CD14-positive monocyte (primary cell): ENCODE results near the gene UCHL5. TPM values are rescaled to one million over a fixed set of nuclear protein-coding genes. Genes with fewer than 3 reads are reported as not detected.
A peak's percentile ranks its signal among the peaks of the same experiment; 100 is the strongest.

Source experiments
- DNase-seq, 3 donors: peaks; one replicate each; pipeline ENCODE4 v3.0.0-alpha.2; 2011 to 2022
- H2AFZ ChIP-seq: 2 replicates; pipeline ENCODE4 v1.6.0; 2012; ENCODE audit warnings: mild to moderate bottlenecking, low read depth, low read length, inconsistent platforms; ENCODE audit not compliant: insufficient read depth, poor library complexity, severe bottlenecking
- H3K27ac ChIP-seq, 2 donors: 1 replicate in 1 of 2; 2 replicates in 1 of 2; pipeline ENCODE4 v1.5.1; 2012 to 2013; ENCODE audit warnings: low read length in 2 of 2, control low read depth in 1 of 2, inconsistent platforms in 1 of 2, low read depth in 1 of 2, mild to moderate bottlenecking in 1 of 2
- H3K27me3 ChIP-seq, 2 donors: one replicate each; pipeline versions ENCODE4 v1.6.0 to v1.6.1; 2011 to 2013; ENCODE audit warnings: low read length in 2 of 2; ENCODE audit not compliant: control insufficient read depth in 2 of 2, insufficient read depth in 2 of 2
- H3K36me3 ChIP-seq, 2 donors: replicated peaks in 1 of 2; 1 replicate in 1 of 2; 2 replicates in 1 of 2; pipeline versions ENCODE4 v1.5.1 to v1.6.1; 2012 to 2013; ENCODE audit warnings: low read length in 2 of 2, control low read depth in 1 of 2, inconsistent platforms in 1 of 2, mild to moderate bottlenecking in 1 of 2; ENCODE audit not compliant: insufficient read depth in 2 of 2, control insufficient read depth in 1 of 2
- H3K4me1 ChIP-seq, 2 donors: 1 replicate in 1 of 2; 2 replicates in 1 of 2; pipeline versions ENCODE4 v1.5.1 to v1.6.1; 2012 to 2013; ENCODE audit warnings: low read length in 2 of 2, control low read depth in 1 of 2, inconsistent platforms in 1 of 2, mild to moderate bottlenecking in 1 of 2, moderate library complexity in 1 of 2; ENCODE audit not compliant: insufficient read depth in 2 of 2, control insufficient read depth in 1 of 2
- H3K4me2 ChIP-seq: replicated peaks from 2 replicates; pipeline ENCODE3; 2012; ENCODE audit warnings: low read length, moderate library complexity, mild to moderate bottlenecking; ENCODE audit not compliant: poor library complexity, severe bottlenecking; ENCODE audit errors: extremely low read depth
- H3K4me3 ChIP-seq, 3 experiments: fragments of 200-600 bp in 1 of 3; sonication (generic) in 1 of 3; replicated peaks in 1 of 3; 1 replicate in 2 of 3; 2 replicates in 1 of 3; pipeline ENCODE4 v1.5.1; 2011 to 2013; ENCODE audit warnings: low read length in 3 of 3, mild to moderate bottlenecking in 3 of 3, control low read depth in 2 of 3, low read depth in 2 of 3, inconsistent platforms in 1 of 3, moderate library complexity in 1 of 3
- H3K79me2 ChIP-seq: 2 replicates; pipeline ENCODE4 v1.6.0; 2012; ENCODE audit warnings: mild to moderate bottlenecking, control low read depth, inconsistent platforms, low read length, moderate library complexity; ENCODE audit not compliant: insufficient read depth
- H3K9ac ChIP-seq: 2 replicates; pipeline ENCODE4 v1.6.0; 2017; ENCODE audit warnings: low read length, mild to moderate bottlenecking; ENCODE audit not compliant: insufficient read depth, poor library complexity, severe bottlenecking
- H3K9me3 ChIP-seq, 2 donors: replicated peaks in 1 of 2; 1 replicate in 1 of 2; 2 replicates in 1 of 2; pipeline versions ENCODE4 v1.5.1 to v1.6.1; 2012 to 2013; ENCODE audit warnings: low read length in 2 of 2, control low read depth in 1 of 2; ENCODE audit not compliant: control insufficient read depth in 1 of 2, insufficient read depth in 1 of 2
- H4K20me1 ChIP-seq: 2 replicates; pipeline ENCODE4 v1.6.0; 2012; ENCODE audit warnings: mild to moderate bottlenecking, low read length, control low read depth, moderate library complexity; ENCODE audit not compliant: insufficient read depth
- H3K27ac Mint-ChIP-seq, 7 donors: one replicate each; pipeline ENCODE4 v1.8.0; 2020; ENCODE audit warnings: mild to moderate bottlenecking in 7 of 7, mixed read lengths in 7 of 7, moderate library complexity in 6 of 7, inconsistent platforms in 2 of 7
- H3K27me3 Mint-ChIP-seq, 3 donors: one replicate each; pipeline ENCODE4 v1.8.0; 2021 to 2022; ENCODE audit warnings: low read depth in 3 of 3, mild to moderate bottlenecking in 3 of 3, mixed read lengths in 3 of 3, moderate library complexity in 3 of 3, inconsistent platforms in 1 of 3
- H3K36me3 Mint-ChIP-seq, 2 donors: one replicate each; pipeline ENCODE4 v1.8.0; 2020; ENCODE audit warnings: mixed read lengths in 2 of 2, inconsistent platforms in 1 of 2, mild to moderate bottlenecking in 1 of 2
- H3K4me1 Mint-ChIP-seq: one replicate; pipeline ENCODE4 v1.8.0; 2020; ENCODE audit warnings: mild to moderate bottlenecking, mixed read lengths
- H3K4me3 Mint-ChIP-seq, 2 donors: one replicate each; pipeline ENCODE4 v1.8.0; 2020; ENCODE audit warnings: mild to moderate bottlenecking in 2 of 2, mixed read lengths in 2 of 2, moderate library complexity in 1 of 2
- H3K9me3 Mint-ChIP-seq, 7 donors: one replicate each; pipeline ENCODE4 v1.8.0; 2020 to 2022; ENCODE audit warnings: mixed read lengths in 7 of 7, mild to moderate bottlenecking in 6 of 7, moderate library complexity in 6 of 7, inconsistent platforms in 2 of 7
- CTCF ChIP-seq: fragments of 200-600 bp; IDR thresholded peaks from one replicate; pipeline ENCODE4 v1.8.0; 2022; ENCODE audit warnings: antibody characterized with exemption, mild to moderate bottlenecking
- WGBS: methylation state at CpG from one replicate; pipeline ENCODE4 v1.1.5; 2013; ENCODE audit warnings: missing lambda C conversion rate; ENCODE audit not compliant: insufficient coverage; 5-methylcytosine and 5-hydroxymethylcytosine counted together
- intact Hi-C, 2 donors: fragments of 100-400 bp; cut with micrococcal nuclease; formaldehyde crosslinking; loops; one replicate each; pipeline versions ENCODE4 v1.15.0 to v1.15.1; 2023
- polyA plus RNA-seq, 3 donors: library from polyadenylated mRNA; depleted of rRNA in 1 of 3; unstranded in 2 of 3; stranded (reverse) in 1 of 3; fragments of 300-500 nt in 2 of 3; fragments of >200 nt in 1 of 3; fragmentation: Illumina TruSeq in 2 of 3; gene quantifications; 1 replicate in 2 of 3; 2 replicates in 1 of 3; pipeline ENCODE4 v1.2.3, GENCODE V29; 2012 to 2021

UCHL5 gene
- polyA plus RNA-seq, 3 donors, result 8.6 to 43.0 (median 29.6) TPM

GRCh38 chr1:193068013-193068412 lies 8.9 kb upstream of the UCHL5 start:
- Histone ChIP-seq H3K4me1 (peaks cover 4 to 7% of the 10 kb centered on the region in 2 donors), H3K27ac (peak overlapping the region in 1 of 2 donors; percentile 10), H3K79me2 (peaks cover 88% of the 10 kb centered on the region), H3K9me3 (no peaks in the 10 kb centered on the region), H3K36me3 (peaks cover 0 to 17% of the 10 kb centered on the region in 2 donors), H3K4me2 (no peak overlapping the region), H4K20me1 (peaks cover 49% of the 10 kb centered on the region), H2AFZ (no peak overlapping the region), H3K4me3 (no peak overlapping the region), H3K9ac (no peak overlapping the region), H3K27me3 (no peaks in the 10 kb centered on the region)
- Mint-ChIP-seq H3K27ac (peak overlapping the region in 3 of 7 donors; percentile 15 to 85 (median 71)), H3K4me3 (no peak overlapping the region), H3K4me1 (peaks cover 16% of the 10 kb centered on the region), H3K9me3 (no peaks in the 10 kb centered on the region), H3K36me3 (peaks cover 13 to 22% of the 10 kb centered on the region in 2 donors), H3K27me3 (peaks cover 0 to 1% (median 0%) of the 10 kb centered on the region in 3 donors)
- TF ChIP-seq CTCF, result no peak
- intact Hi-C loops, result no loop called here
- no peak for DNase-seq

GRCh38 chr1:193066606-193067005 lies 7.4 kb upstream of the UCHL5 start:
- H3K9me3 ChIP-seq, result no peaks in the 10 kb centered on the region
- Mint-ChIP-seq H3K4me3 (no peak overlapping the region), H3K27ac (no peak overlapping the region), H3K9me3 (no peaks in the 10 kb centered on the region), H3K4me1 (peaks cover 22% of the 10 kb centered on the region), H3K36me3 (peaks cover 6 to 14% of the 10 kb centered on the region in 2 donors), H3K27me3 (peaks cover 0 to 1% (median 0%) of the 10 kb centered on the region in 3 donors)
- H3K9ac ChIP-seq, result no peak overlapping the region
- H3K27ac ChIP-seq, result no peak overlapping the region
- intact Hi-C loops, result no loop called here
- 100% methylated on average over 1 of the region's 4 CpGs for WGBS
- no peak overlapping the region for H2AFZ ChIP-seq
- DNase-seq, result no peak
- peaks cover 4 to 7% of the 10 kb centered on the region in 2 donors for H3K4me1 ChIP-seq
- no peak for TF ChIP-seq CTCF
- H3K4me2 ChIP-seq, result no peak overlapping the region
- peaks cover 93% of the 10 kb centered on the region for H3K79me2 ChIP-seq
- H3K27me3 ChIP-seq, result no peaks in the 10 kb centered on the region
- H3K36me3 ChIP-seq, result peaks cover 0 to 8% of the 10 kb centered on the region in 2 donors
- H4K20me1 ChIP-seq, result peaks cover 55% of the 10 kb centered on the region
- H3K4me3 ChIP-seq, result no peak overlapping the region
